HUES48 (cell line): ENCODE data around the gene DOLK.

Source experiments
- H3K27ac ChIP-seq: one replicate; pipeline ENCODE4 v1.7.0; 2013; ENCODE audit warnings: low read depth, low read length, inconsistent platforms
- H3K27me3 ChIP-seq: 2 replicates; pipeline ENCODE4 v1.6.1; 2013; ENCODE audit warnings: mild to moderate bottlenecking, low read length; ENCODE audit not compliant: control insufficient read depth, insufficient read depth
- H3K36me3 ChIP-seq: 2 replicates; pipeline ENCODE4 v1.6.1; 2013; ENCODE audit warnings: low read length; ENCODE audit not compliant: control insufficient read depth, insufficient read depth
- H3K4me1 ChIP-seq: 2 replicates; pipeline ENCODE4 v1.6.1; 2013; ENCODE audit warnings: mild to moderate bottlenecking, low read length; ENCODE audit not compliant: control insufficient read depth, insufficient read depth
- H3K4me3 ChIP-seq: 2 replicates; pipeline ENCODE4 v1.5.1; 2013; ENCODE audit warnings: mild to moderate bottlenecking, low read depth, low read length
- H3K9ac ChIP-seq: 2 replicates; pipeline ENCODE4 v1.6.1; 2013; ENCODE audit warnings: mild to moderate bottlenecking, low read depth, low read length, moderate library complexity
- H3K9me3 ChIP-seq: 2 replicates; pipeline ENCODE4 v1.6.1; 2013; ENCODE audit warnings: low read length; ENCODE audit not compliant: control insufficient read depth, insufficient read depth

Gene DOLK

GRCh38 chr9:128903871-128904620, 43.4 kb downstream of the DOLK start:
- no peaks in the 10 kb centered on the region for H3K27me3 ChIP-seq
- no peak overlapping the region for H3K9ac ChIP-seq
- H3K9me3 ChIP-seq: no peaks in the 10 kb centered on the region
- peaks cover 44% of the 10 kb centered on the region for H3K36me3 ChIP-seq
- no peak overlapping the region for H3K27ac ChIP-seq
- H3K4me1 ChIP-seq: no peaks in the 10 kb centered on the region
- H3K4me3 ChIP-seq: no peak overlapping the region

GRCh38 chr9:128903079-128903461, 44.3 kb downstream of the DOLK start:
- no peak overlapping the region for H3K27ac ChIP-seq
- no peaks in the 10 kb centered on the region for H3K9me3 ChIP-seq
- no peaks in the 10 kb centered on the region for H3K27me3 ChIP-seq
- H3K4me3 ChIP-seq: no peak overlapping the region
- peaks cover 43% of the 10 kb centered on the region for H3K36me3 ChIP-seq
- no peaks in the 10 kb centered on the region for H3K4me1 ChIP-seq
- H3K9ac ChIP-seq: no peak overlapping the region

DNA sequence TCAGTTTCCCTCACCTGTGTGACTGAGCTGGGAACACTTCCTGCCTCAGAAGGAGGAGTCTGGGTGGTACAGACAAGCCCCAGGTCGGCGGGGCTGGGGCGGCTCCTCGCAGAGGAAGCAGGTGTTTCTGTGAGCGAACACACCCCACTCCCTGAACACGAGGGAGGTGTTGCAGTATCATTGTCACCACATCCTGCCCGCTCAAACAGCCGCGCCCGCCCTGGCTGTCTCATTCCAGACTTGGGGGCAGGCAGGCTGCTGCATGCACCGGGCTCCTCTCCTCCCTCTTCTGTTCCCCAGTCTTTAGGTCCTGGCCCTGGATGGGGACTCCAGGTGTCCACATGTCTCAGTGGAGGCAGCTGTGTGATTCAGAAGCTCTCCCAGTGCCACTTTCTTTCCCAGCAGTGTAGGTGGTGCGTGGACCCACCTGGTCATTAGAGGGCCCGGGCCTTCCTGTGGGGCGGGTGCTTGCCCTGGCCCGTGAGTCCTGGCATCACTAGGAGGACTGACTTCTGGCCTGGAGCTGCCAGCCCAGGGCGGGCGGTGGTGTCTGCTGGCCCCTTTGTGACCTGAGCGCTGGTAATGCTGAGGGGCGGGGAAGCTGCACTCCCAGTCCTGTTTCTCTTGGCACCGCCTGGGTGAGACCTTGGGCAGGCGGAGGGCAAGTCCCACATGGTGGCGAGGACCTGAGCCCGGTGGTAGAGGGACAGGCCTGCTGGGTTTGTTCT, 44.9 kb downstream of the DOLK start:
- Histone ChIP-seq H3K9ac (no peak overlapping the region), H3K27me3 (no peaks in the 10 kb centered on the region), H3K9me3 (no peaks in the 10 kb centered on the region), H3K36me3 (peaks cover 42% of the 10 kb centered on the region), H3K4me3 (no peak overlapping the region), H3K27ac (no peak overlapping the region), H3K4me1 (no peaks in the 10 kb centered on the region)

- no peak overlapping the region for H3K9ac ChIP-seq
These were observed 45.6 kb downstream of the DOLK start for GRCh38 chr9:128901822-128902221.

DNA sequence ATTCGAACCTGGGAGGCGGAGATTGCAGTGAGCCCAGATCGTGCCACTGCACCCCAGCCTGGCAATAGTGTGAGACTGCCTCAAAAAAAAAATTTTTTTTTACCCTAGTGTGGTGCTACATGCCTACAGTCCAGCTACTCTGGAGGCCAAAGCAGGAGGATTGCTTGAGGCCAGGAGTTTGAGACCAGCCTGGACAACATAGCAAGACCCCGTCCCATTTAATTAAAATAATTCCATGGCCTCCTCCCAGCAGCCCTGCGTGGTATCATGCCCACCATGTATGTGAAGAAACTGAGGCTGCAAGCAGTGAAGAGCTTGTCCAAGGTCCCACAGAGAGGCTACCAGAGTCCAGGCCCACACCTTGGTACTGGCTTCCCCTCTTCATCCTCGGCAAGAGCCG, 46.0 kb downstream of the DOLK start:
- no peak overlapping the region for H3K9ac ChIP-seq
- no peaks in the 10 kb centered on the region for H3K9me3 ChIP-seq
- peaks cover 42% of the 10 kb centered on the region for H3K36me3 ChIP-seq
- H3K4me1 ChIP-seq: no peaks in the 10 kb centered on the region
- no peak overlapping the region for H3K27ac ChIP-seq
- H3K27me3 ChIP-seq: no peaks in the 10 kb centered on the region
- no peak overlapping the region for H3K4me3 ChIP-seq

More at GRCh38 chr9:128901822-128902221, 45.6 kb downstream of the DOLK start:
- no peak overlapping the region for H3K4me3 ChIP-seq
- no peaks in the 10 kb centered on the region for H3K4me1 ChIP-seq
- no peak overlapping the region for H3K27ac ChIP-seq
- no peaks in the 10 kb centered on the region for H3K9me3 ChIP-seq
- H3K27me3 ChIP-seq: no peaks in the 10 kb centered on the region
- peaks cover 42% of the 10 kb centered on the region for H3K36me3 ChIP-seq

- H3K4me3 ChIP-seq: no peak overlapping the region
- no peak overlapping the region for H3K9ac ChIP-seq
- no peaks in the 10 kb centered on the region for H3K27me3 ChIP-seq
- H3K9me3 ChIP-seq: no peaks in the 10 kb centered on the region
- H3K36me3 ChIP-seq: peaks cover 59% of the 10 kb centered on the region
- H3K27ac ChIP-seq: no peak overlapping the region
- peaks cover 12% of the 10 kb centered on the region for H3K4me1 ChIP-seq
These were observed 47.7 kb downstream of the DOLK start for GRCh38 chr9:128899566-128900322.

- Histone ChIP-seq H3K36me3 (peaks cover 60% of the 10 kb centered on the region), H3K27me3 (no peaks in the 10 kb centered on the region), H3K9ac (no peak overlapping the region), H3K9me3 (no peaks in the 10 kb centered on the region), H3K27ac (no peak overlapping the region), H3K4me1 (peaks cover 12% of the 10 kb centered on the region), H3K4me3 (no peak overlapping the region)
These were observed 48.4 kb downstream of the DOLK start for GRCh38 chr9:128898845-128899565.

DNA sequence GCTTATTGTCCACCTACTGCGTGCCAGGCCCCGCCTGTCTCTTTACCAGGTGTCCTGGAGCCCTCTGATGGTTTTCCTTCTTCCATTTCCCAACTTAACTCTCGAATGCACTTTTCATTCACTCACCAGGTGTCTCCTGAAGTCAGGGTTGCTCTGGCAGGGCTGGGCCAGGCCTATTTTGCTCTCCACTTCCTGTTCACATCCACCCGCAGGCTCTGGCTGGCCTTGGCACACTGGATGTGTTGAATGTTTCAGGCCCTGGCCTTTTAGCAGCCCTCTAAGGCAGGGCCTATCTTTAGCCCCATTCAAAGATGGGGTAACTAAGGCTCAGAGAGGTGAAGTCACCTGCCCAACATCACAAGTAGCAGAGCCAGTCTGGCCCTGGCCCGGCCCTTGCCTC, 49.0 kb downstream of the DOLK start:
- no peak overlapping the region for H3K9ac ChIP-seq
- no peak overlapping the region for H3K4me3 ChIP-seq
- no peak overlapping the region for H3K27ac ChIP-seq
- H3K4me1 ChIP-seq: peaks cover 12% of the 10 kb centered on the region
- no peaks in the 10 kb centered on the region for H3K27me3 ChIP-seq
- peaks cover 66% of the 10 kb centered on the region for H3K36me3 ChIP-seq
- H3K9me3 ChIP-seq: no peaks in the 10 kb centered on the region

GRCh38 chr9:128895556-128895955, 51.8 kb downstream of the DOLK start:
- H3K9ac ChIP-seq: no peak overlapping the region
- peak overlapping the region; percentile 42 for H3K27ac ChIP-seq
- H3K36me3 ChIP-seq: peaks cover 81% of the 10 kb centered on the region
- no peaks in the 10 kb centered on the region for H3K27me3 ChIP-seq
- no peak overlapping the region for H3K4me3 ChIP-seq
- H3K4me1 ChIP-seq: peaks cover 12% of the 10 kb centered on the region
- H3K9me3 ChIP-seq: no peaks in the 10 kb centered on the region
